GM12873 (cell line): ENCODE results near the gene AMFR.

ENCODE experiments used
- TF ChIP-seq, protein P1 (sequence below): IDR thresholded peaks from 2 replicates; pipeline ENCODE4 v1.5.1; 2012; ENCODE audit warnings: low read depth, mild to moderate bottlenecking, moderate library complexity, low read length, control low read depth; ENCODE audit not compliant: insufficient read depth; ENCODE audit errors: missing control alignments

Gene AMFR

GRCh38 chr16:56460101-56460500 lies 34.8 kb upstream of the AMFR start:
- TF ChIP-seq, protein P1, sequence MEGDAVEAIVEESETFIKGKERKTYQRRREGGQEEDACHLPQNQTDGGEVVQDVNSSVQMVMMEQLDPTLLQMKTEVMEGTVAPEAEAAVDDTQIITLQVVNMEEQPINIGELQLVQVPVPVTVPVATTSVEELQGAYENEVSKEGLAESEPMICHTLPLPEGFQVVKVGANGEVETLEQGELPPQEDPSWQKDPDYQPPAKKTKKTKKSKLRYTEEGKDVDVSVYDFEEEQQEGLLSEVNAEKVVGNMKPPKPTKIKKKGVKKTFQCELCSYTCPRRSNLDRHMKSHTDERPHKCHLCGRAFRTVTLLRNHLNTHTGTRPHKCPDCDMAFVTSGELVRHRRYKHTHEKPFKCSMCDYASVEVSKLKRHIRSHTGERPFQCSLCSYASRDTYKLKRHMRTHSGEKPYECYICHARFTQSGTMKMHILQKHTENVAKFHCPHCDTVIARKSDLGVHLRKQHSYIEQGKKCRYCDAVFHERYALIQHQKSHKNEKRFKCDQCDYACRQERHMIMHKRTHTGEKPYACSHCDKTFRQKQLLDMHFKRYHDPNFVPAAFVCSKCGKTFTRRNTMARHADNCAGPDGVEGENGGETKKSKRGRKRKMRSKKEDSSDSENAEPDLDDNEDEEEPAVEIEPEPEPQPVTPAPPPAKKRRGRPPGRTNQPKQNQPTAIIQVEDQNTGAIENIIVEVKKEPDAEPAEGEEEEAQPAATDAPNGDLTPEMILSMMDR: no peak

- TF ChIP-seq, protein P1: no peak
These were observed 32.7 kb upstream of the AMFR start for GRCh38 chr16:56457927-56458470.

DNA sequence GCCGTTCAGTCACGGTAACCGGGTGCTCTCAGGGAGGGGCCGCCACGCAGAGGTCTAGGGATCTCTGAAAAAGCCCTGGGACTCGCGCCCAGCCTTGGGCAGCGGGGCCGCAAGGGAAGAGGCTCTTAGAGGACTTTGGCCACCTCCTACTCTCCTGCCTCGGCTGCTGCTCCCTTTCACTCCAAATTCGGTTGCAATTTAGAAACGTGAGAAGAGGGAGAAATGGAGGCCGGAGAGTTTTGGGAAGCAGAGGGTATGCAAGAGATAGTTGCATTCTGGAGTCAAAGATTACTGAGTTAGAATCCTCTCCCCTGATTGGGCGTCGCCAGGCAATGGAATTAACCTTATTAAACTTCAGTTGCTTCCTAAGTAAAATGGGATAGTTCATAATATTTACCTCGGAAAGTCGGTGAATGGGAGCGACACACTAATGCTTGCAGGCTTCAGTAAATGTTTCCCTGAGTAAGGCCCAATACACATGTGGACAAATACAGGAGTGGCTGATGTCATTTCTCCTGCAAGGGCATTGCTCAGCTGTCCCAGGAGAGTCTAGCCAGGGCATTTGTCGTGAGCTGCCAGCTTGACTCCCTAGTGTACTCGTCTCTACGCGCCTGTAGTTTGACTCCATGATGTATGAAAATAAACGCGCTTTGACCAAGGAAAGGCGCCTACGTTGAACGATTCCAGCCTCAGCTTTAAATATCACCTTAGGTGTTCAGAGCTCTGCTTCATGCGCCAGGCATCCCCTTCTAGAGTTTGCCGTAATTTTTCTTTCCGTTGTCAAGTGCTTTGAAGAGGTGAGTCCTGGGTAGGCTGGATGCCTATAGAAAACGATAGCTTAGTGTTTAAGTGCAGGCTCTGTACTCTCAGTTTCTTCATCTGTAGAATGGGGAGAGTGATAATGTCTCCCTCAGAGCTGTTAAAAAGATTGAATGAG lies 26.7 kb upstream of the AMFR start:
- TF ChIP-seq, protein P1: no peak

DNA sequence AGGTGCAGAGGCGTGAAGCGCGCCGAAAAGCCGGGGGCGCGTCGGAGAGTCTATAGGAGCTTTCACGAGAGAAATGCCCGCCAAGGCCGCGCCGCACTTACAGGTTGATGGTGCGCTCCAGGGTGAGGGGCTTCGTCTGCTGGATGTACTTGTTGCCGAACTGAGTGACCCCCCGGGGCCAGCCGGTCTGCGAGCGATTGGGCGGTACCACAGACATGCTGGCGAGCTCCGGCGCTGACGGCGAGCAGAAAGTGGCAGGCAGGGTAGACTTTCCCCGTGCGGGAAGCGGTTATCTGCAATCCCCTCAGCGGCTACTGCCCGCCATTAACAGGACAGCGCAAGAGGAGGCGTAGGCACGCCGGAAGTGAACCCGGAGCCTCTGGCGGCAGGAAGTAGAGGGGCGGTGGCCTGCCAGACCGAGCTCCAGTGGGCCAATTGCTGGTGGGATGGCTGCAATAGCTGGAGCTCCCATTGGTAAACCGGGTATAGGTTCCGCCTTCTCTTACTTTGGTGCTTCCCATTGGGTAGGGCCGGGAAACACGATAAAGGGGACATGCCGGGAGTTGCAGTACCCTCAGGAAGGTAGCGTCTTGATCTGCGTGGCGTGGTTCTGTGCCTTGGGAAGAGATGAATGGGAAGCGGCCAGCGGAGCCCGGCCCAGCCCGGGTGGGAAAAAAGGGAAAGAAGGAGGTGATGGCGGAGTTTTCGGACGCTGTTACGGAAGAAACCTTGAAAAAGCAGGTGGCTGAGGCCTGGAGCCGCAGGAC lies 25.8 kb upstream of the AMFR start, which contains the start of the genes NUDT21 and OGFOD1:
Gene NUDT21 (minus strand): TSS at position 347 of the 767 bp plus-strand sequence. CDS start 130 bp downstream, at position 217.
Gene OGFOD1 (plus strand): TSS at position 569 of the 767 bp plus-strand sequence. CDS start 59 bp downstream, at position 628.
- TF ChIP-seq, protein P1: no peak

DNA sequence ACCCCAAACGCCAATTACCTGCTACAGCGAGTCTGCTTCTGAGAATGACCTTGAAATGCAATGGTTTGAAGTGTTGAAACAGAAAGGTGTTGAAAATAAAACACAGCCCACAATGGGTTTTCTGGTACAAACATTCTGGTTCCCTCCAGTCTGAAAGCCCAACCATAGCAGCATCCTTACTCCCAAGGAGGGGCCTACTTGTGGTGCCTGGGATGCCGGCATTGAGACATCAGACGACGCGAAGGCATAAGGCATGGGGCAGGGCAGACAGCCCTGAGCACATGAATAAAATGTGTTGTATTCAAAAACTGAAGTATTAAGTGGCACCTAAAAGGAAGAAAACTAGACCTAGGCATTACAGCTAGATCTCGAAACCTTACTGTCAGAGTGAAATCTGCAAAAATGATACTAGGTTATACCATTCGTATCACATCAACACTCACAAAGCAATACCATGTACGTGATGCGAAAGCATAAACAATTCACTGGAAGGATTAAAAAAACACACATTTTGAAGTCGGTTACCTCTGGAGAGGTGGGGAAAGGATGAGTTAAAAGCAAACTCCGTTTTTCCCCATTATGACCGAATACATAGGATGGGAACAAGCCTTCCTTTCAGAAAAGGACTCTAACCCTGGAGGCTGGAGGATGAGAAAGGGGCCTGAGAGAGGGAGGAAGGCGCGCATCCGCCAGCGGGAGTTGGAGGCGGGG lies 25.1 kb upstream of the AMFR start:
- TF ChIP-seq, protein P1: no peak

DNA sequence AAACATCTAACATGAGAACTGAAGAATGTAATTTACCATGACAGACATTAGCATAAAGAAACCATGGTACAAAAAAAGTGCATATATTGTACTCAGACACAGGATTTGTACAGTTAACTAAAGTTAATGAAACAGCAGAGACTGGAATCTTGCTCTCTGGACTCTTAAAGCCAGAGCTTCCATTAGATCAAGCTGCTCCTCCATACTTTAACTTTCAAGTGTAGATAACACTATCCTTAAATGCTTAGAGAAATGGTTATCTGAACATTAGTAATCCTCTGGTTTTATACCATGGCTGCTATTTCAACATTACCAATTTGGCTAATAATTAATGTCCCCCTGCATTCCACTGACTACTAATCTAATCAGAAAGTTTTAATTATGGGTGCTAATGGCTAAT lies 22.7 kb upstream of the AMFR start:
- TF ChIP-seq, protein P1: no peak
